Neutrophil (primary cell): ENCODE results near the gene OR8A1.

Source experiments
- H3K27ac ChIP-seq: fragments of 200-600 bp; sonication (generic); 2 replicates; pipeline ENCODE4 v1.5.1; 2016; ENCODE audit warnings: mild to moderate bottlenecking, moderate library complexity
- H3K27me3 ChIP-seq: fragments of 200-600 bp; sonication (generic); 2 replicates; pipeline ENCODE4 v1.6.0; 2016; ENCODE audit warnings: mild to moderate bottlenecking
- H3K36me3 ChIP-seq: fragments of 200-600 bp; sonication (generic); 2 replicates; pipeline ENCODE4 v1.5.1; 2017
- H3K4me1 ChIP-seq, 2 experiments: fragments of 200-600 bp in 1 of 2; sonication (generic) in 1 of 2; 1 replicate in 1 of 2; 2 replicates in 1 of 2; pipeline versions ENCODE4 v1.5.1 to v1.6.1; 2013 to 2016; ENCODE audit warnings: low read depth in 1 of 2, low read length in 1 of 2, mild to moderate bottlenecking in 1 of 2, moderate library complexity in 1 of 2; ENCODE audit not compliant: control insufficient read depth in 1 of 2, insufficient read depth in 1 of 2
- H3K4me3 ChIP-seq, 2 experiments: fragments of 200-600 bp in 1 of 2; sonication (generic) in 1 of 2; 1 replicate in 1 of 2; 2 replicates in 1 of 2; pipeline ENCODE4 v1.5.1; 2013 to 2016; ENCODE audit warnings: low read depth in 1 of 2, low read length in 1 of 2, mild to moderate bottlenecking in 1 of 2, moderate library complexity in 1 of 2
- H3K9me3 ChIP-seq: fragments of 200-600 bp; sonication (generic); 2 replicates; pipeline ENCODE4 v1.5.1; 2016
- TF ChIP-seq, protein P1 (sequence below): fragments of 200-600 bp; sonication (generic); IDR thresholded peaks from 2 replicates; pipeline ENCODE4 v1.5.1; 2016; ENCODE audit warnings: antibody characterized with exemption

Gene OR8A1

GRCh38 chr11:124569697-124570096 lies at the start of gene OR8A1:
OR8A1 (plus strand) TSS chr11:124569997; CDS start chr11:124570120, 123 bp downstream.
- H3K4me3 ChIP-seq, result no peak within 1 kb of the TSS
- H3K27me3 ChIP-seq, result no peaks in the 10 kb centered on the region
- H3K27ac ChIP-seq, result no peak within 1 kb of the TSS
- no peaks in the 10 kb centered on the region for H3K36me3 ChIP-seq
- TF ChIP-seq, protein P1, sequence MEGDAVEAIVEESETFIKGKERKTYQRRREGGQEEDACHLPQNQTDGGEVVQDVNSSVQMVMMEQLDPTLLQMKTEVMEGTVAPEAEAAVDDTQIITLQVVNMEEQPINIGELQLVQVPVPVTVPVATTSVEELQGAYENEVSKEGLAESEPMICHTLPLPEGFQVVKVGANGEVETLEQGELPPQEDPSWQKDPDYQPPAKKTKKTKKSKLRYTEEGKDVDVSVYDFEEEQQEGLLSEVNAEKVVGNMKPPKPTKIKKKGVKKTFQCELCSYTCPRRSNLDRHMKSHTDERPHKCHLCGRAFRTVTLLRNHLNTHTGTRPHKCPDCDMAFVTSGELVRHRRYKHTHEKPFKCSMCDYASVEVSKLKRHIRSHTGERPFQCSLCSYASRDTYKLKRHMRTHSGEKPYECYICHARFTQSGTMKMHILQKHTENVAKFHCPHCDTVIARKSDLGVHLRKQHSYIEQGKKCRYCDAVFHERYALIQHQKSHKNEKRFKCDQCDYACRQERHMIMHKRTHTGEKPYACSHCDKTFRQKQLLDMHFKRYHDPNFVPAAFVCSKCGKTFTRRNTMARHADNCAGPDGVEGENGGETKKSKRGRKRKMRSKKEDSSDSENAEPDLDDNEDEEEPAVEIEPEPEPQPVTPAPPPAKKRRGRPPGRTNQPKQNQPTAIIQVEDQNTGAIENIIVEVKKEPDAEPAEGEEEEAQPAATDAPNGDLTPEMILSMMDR, result no peak
- no peaks in the 10 kb centered on the region for H3K9me3 ChIP-seq
- no peaks in the 10 kb centered on the region for H3K4me1 ChIP-seq

- Histone ChIP-seq H3K27me3 (no peaks in the 10 kb centered on the region), H3K36me3 (no peaks in the 10 kb centered on the region), H3K9me3 (no peaks in the 10 kb centered on the region), H3K4me1 (no peaks in the 10 kb centered on the region), H3K4me3 (no peak overlapping the region), H3K27ac (no peak overlapping the region)
- TF ChIP-seq, protein P1, result no peak
These were observed 49.3 kb upstream of the OR8A1 start for GRCh38 chr11:124520550-124520854.

GRCh38 chr11:124533626-124534025 lies 36.2 kb upstream of the OR8A1 start:
- H3K4me1 ChIP-seq, result peaks cover 0 to 13% of the 10 kb centered on the region in 2 experiments
- TF ChIP-seq, protein P1, result no peak
- H3K27me3 ChIP-seq, result no peaks in the 10 kb centered on the region
- H3K9me3 ChIP-seq, result no peaks in the 10 kb centered on the region
- no peaks in the 10 kb centered on the region for H3K36me3 ChIP-seq
- H3K4me3 ChIP-seq, result no peak overlapping the region
- H3K27ac ChIP-seq, result no peak overlapping the region

- H3K36me3 ChIP-seq, result no peaks in the 10 kb centered on the region
- no peaks in the 10 kb centered on the region for H3K27me3 ChIP-seq
- no peaks in the 10 kb centered on the region for H3K9me3 ChIP-seq
- no peak overlapping the region for H3K4me3 ChIP-seq
- no peak overlapping the region for H3K27ac ChIP-seq
- H3K4me1 ChIP-seq, result peaks cover 0 to 13% of the 10 kb centered on the region in 2 experiments
- TF ChIP-seq, protein P1, result no peak
These were observed 35.7 kb upstream of the OR8A1 start for GRCh38 chr11:124534051-124534450.

GRCh38 chr11:124535552-124536232 lies 34.1 kb upstream of the OR8A1 start:
- Histone ChIP-seq H3K27ac (no peak overlapping the region), H3K27me3 (no peaks in the 10 kb centered on the region), H3K36me3 (no peaks in the 10 kb centered on the region), H3K4me1 (peaks cover 0 to 13% of the 10 kb centered on the region in 2 experiments), H3K9me3 (no peaks in the 10 kb centered on the region), H3K4me3 (no peak overlapping the region)
- TF ChIP-seq, protein P1, result no peak
